SK-N-SH (cell line): ENCODE results near the gene MED27. TPM values are rescaled to one million over a fixed set of nuclear protein-coding genes. Genes with fewer than 3 reads are reported as not detected.

Source experiments
- CTCF ChIA-PET: fragments of 300-600, 350-600 bp; formaldehyde crosslinking; extraction: SDS; loops from one replicate; lab custom pipeline; 2021; lab: Yijun Ruan, JAX
- POLR2A ChIA-PET: fragments of 350-600 bp; sonication (Branson Sonifier 250); formaldehyde crosslinking; extraction: SDS; loops from one replicate; lab custom pipeline; 2020; ENCODE audit warnings: antibody characterized with exemption, inconsistent platforms; lab: Yijun Ruan, JAX
- DNase-seq: peaks from one replicate; pipeline ENCODE4 v3.0.0; 2012
- H2AFZ ChIP-seq: fragments of 200-600 bp; sonication (generic); 2 replicates; pipeline ENCODE4 v1.8.1; 2016; ENCODE audit warnings: antibody characterized with exemption, mild to moderate bottlenecking, low read depth
- H3F3A ChIP-seq: fragments of 200-600 bp; sonication (generic); replicated peaks from 2 replicates; pipeline ENCODE3; 2016; ENCODE audit warnings: antibody characterized with exemption, mild to moderate bottlenecking; ENCODE audit not compliant: insufficient read depth
- H3K27ac ChIP-seq, 2 experiments: fragments of 200-500 bp in 1 of 2; fragments of 200-600 bp in 1 of 2; sonication (Bioruptor generic) in 1 of 2; sonication (generic), shearing (Covaris generic) in 1 of 2; 2 replicates each; pipeline versions ENCODE4 v1.5.1 to v1.6.1; 2014 to 2016; ENCODE audit warnings: low read depth in 2 of 2, inconsistent platforms in 1 of 2, low read length in 1 of 2, mild to moderate bottlenecking in 1 of 2, mixed read lengths in 1 of 2
- H3K27me3 ChIP-seq: fragments of 200-600 bp; sonication (generic), shearing (Covaris generic); 2 replicates; pipeline ENCODE4 v1.6.1; 2016; ENCODE audit warnings: mixed run types; ENCODE audit not compliant: insufficient read depth
- H3K36me3 ChIP-seq, 2 experiments: fragments of 200-500 bp in 1 of 2; fragments of 200-600 bp in 1 of 2; sonication (Bioruptor generic) in 1 of 2; sonication (generic) in 1 of 2; replicated peaks in 1 of 2; 2 replicates each; pipeline versions ENCODE3 to v1.5.1; 2014 to 2016; ENCODE audit warnings: low read length in 1 of 2, mild to moderate bottlenecking in 1 of 2; ENCODE audit not compliant: insufficient read depth in 2 of 2, control insufficient read depth in 1 of 2
- H3K4me1 ChIP-seq, 2 experiments: fragments of 200-500 bp in 1 of 2; fragments of 200-600 bp in 1 of 2; sonication (Bioruptor generic) in 1 of 2; sonication (generic), shearing (Covaris generic) in 1 of 2; 2 replicates each; pipeline versions ENCODE4 v1.5.1 to v1.6.1; 2014 to 2016; ENCODE audit warnings: low read depth in 1 of 2, low read length in 1 of 2, mixed run types in 1 of 2; ENCODE audit not compliant: insufficient read depth in 2 of 2, control insufficient read depth in 1 of 2
- H3K4me2 ChIP-seq: fragments of 200-600 bp; sonication (generic), shearing (Covaris generic); 2 replicates; pipeline ENCODE4 v1.6.1; 2017; ENCODE audit warnings: mixed run types
- H3K4me3 ChIP-seq, 2 experiments: fragments of 200-500 bp in 1 of 2; fragments of 200-600 bp in 1 of 2; sonication (Bioruptor generic) in 1 of 2; sonication (generic), shearing (Covaris generic) in 1 of 2; 2 replicates each; pipeline versions ENCODE4 v1.5.1 to v1.8.1; 2014 to 2016; ENCODE audit warnings: low read depth in 2 of 2, inconsistent platforms in 1 of 2, low read length in 1 of 2, mild to moderate bottlenecking in 1 of 2, mixed read lengths in 1 of 2, moderate library complexity in 1 of 2
- H3K79me2 ChIP-seq: fragments of 200-600 bp; sonication (generic); 2 replicates; pipeline ENCODE4 v1.8.1; 2017; ENCODE audit warnings: mild to moderate bottlenecking; ENCODE audit not compliant: insufficient read depth
- H3K9ac ChIP-seq: fragments of 200-600 bp; sonication (generic); 2 replicates; pipeline ENCODE4 v1.6.1; 2017; ENCODE audit warnings: mixed run types
- H3K9me2 ChIP-seq: fragments of 200-600 bp; sonication (generic); 2 replicates; pipeline ENCODE4 v1.6.1; 2017; ENCODE audit warnings: mixed run types
- H3K9me3 ChIP-seq: fragments of 200-600 bp; sonication (generic); 2 replicates; pipeline ENCODE4 v1.6.1; 2017; ENCODE audit warnings: mixed run types, mild to moderate bottlenecking, moderate library complexity
- H4K20me1 ChIP-seq: fragments of 200-600 bp; sonication (generic); 2 replicates; pipeline ENCODE4 v1.6.1; 2017; ENCODE audit warnings: mild to moderate bottlenecking, mixed run types; ENCODE audit not compliant: insufficient read depth
- EP300 ChIP-seq, 2 experiments: IDR thresholded peaks; 2 replicates each; pipeline versions ENCODE4 v1.4.0 to v1.6.1; 2012; ENCODE audit warnings: borderline replicate concordance in 1 of 2, low read depth in 1 of 2, low read length in 1 of 2
- FOXM1 ChIP-seq: IDR thresholded peaks from 2 replicates; pipeline ENCODE4 v1.4.0; 2012; ENCODE audit warnings: low read depth, mild to moderate bottlenecking
- GATA2 ChIP-seq: sonication (generic); formaldehyde crosslinking; IDR thresholded peaks from 2 replicates; pipeline ENCODE4 v1.5.0; 2020; ENCODE audit warnings: mild to moderate bottlenecking, missing genetic modification reagents
- IRF3 ChIP-seq: fragments of 150-350 bp; IDR thresholded peaks from 2 replicates; pipeline ENCODE4 v1.6.1; 2016; ENCODE audit warnings: mild to moderate bottlenecking, low read depth, low read length
- MAX ChIP-seq: IDR thresholded peaks from 2 replicates; pipeline ENCODE4 v1.4.0; 2012; ENCODE audit warnings: low read depth
- NFIC ChIP-seq: IDR thresholded peaks from 2 replicates; pipeline ENCODE4 v1.4.0; 2012; ENCODE audit warnings: borderline replicate concordance
- RXRA ChIP-seq: IDR thresholded peaks from 2 replicates; pipeline ENCODE4 v1.4.0; 2012; ENCODE audit warnings: low read depth, mild to moderate bottlenecking, borderline replicate concordance
- SMC3 ChIP-seq: IDR thresholded peaks from 2 replicates; pipeline ENCODE4 v1.6.1; 2012; ENCODE audit warnings: low read depth, low read length, improper control_type of control experiment
- TAF1 ChIP-seq: IDR thresholded peaks from 2 replicates; pipeline ENCODE4 v1.6.1; 2012; ENCODE audit warnings: low read depth, mild to moderate bottlenecking, low read length, moderate library complexity, borderline replicate concordance
- YY1 ChIP-seq: IDR thresholded peaks from 2 replicates; pipeline ENCODE4 v1.4.0; 2012; ENCODE audit warnings: low read depth, mild to moderate bottlenecking
- ZBTB33 ChIP-seq: IDR thresholded peaks from 2 replicates; pipeline ENCODE4 v1.4.0; 2012; ENCODE audit warnings: low read depth, borderline replicate concordance
- WGBS: methylation state at CpG from one replicate; pipeline ENCODE4 v1.1.6; 2017; ENCODE audit warnings: low lambda C conversion rate; 5-methylcytosine and 5-hydroxymethylcytosine counted together
- polyA plus RNA-seq, 3 experiments: library from polyadenylated mRNA; depleted of rRNA; stranded (reverse); fragments of >200 nt; gene quantifications; 2 replicates each; pipeline ENCODE4 v1.2.3, GENCODE V29; 2012

The MED27 gene
- polyA plus RNA-seq, 1 of the 3 experiments (the other 2 are of a cell fraction), result 35.0 TPM

DNA sequence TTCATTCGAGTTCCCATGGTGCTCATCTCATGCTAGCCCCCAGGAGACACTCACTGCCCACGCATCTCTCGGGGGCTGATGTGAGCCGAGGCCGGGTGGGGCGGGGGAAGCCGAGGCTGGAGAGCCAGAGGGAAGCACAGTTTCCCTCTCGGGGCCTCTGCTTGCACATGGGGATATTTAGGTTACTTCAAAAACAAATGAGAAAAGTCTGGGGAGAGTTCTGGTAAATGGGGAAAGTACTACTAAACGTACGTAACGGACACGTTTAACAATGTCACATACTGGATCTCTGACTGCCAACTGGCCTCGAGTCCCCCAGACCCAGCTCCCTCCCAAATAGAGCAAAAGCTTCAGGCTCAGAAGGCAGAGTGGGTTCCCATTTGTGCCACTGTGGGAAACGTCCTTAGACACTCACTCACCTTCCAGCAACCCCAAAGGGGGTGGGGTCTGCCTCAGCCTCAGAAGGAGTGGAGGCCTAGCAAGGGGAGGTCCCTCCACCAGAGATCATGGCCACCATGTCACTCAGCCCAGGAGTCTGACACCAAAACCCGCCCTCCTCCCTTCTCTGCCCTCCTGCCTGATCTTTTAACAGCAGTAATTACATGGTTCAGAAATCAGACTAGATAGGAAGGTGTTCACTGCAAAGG is 48.3 kb upstream of the MED27 start:
- Histone ChIP-seq H3K36me3 (no peaks in the 10 kb centered on the region), H2AFZ (no peak overlapping the region)
- POLR2A ChIA-PET, result no interaction called here

GRCh38 chr9:132126680-132127236 is 47.1 kb upstream of the MED27 start:
- CTCF ChIA-PET, result interaction anchor here (1.0 to 1.5 kb wide), 2 partner anchors 19 to 109 kb away, joined by 3 to 4 read pairs; no protein-coding TSS in a partner anchor
- H3K4me1 ChIP-seq, result no peaks in the 10 kb centered on the region; a peak in 1 of 4 replicates
- no peak overlapping the region for H3K4me3 ChIP-seq
- no peaks in the 10 kb centered on the region for H3K79me2 ChIP-seq
- no peak overlapping the region for H2AFZ ChIP-seq
- H3F3A ChIP-seq, result no peaks in the 10 kb centered on the region
- no peaks in the 10 kb centered on the region for H3K9me3 ChIP-seq
- H3K27ac ChIP-seq, result no peak overlapping the region
- TF ChIP-seq ZBTB33, result no peak
- TF ChIP-seq YY1, result no peak
- no peak for TF ChIP-seq MAX
- no peak for TF ChIP-seq EP300 (IDR thresholded peaks at IDR 0.05; ENCODE audit: borderline replicate concordance in 1 of 2, low read depth in 1 of 2, low read length in 1 of 2)
- TF ChIP-seq TAF1, result no peak
- TF ChIP-seq SMC3, result no peak
- no peak for TF ChIP-seq NFIC
- TF ChIP-seq GATA2 (CRISPR knock-in tag), result no peak
- no peaks in the 10 kb centered on the region for H4K20me1 ChIP-seq
- no peaks in the 10 kb centered on the region for H3K36me3 ChIP-seq
- 65% methylated on average over 13 of the region's 13 CpGs for WGBS
- POLR2A ChIA-PET, result no interaction called here
- H3K9ac ChIP-seq, result no peak overlapping the region
- H3K9me2 ChIP-seq, result no peaks in the 10 kb centered on the region
- no peak overlapping the region for H3K4me2 ChIP-seq
- peaks cover 27% of the 10 kb centered on the region for H3K27me3 ChIP-seq
- no peak for DNase-seq

More for the DNA sequence above, 48.3 kb upstream of the MED27 start:
- no peak for DNase-seq
- Histone ChIP-seq H3K79me2 (no peaks in the 10 kb centered on the region), H3K4me3 (no peak overlapping the region), H4K20me1 (no peaks in the 10 kb centered on the region), H3K27ac (no peak overlapping the region), H3K9me2 (no peaks in the 10 kb centered on the region), H3K4me1 (no peaks in the 10 kb centered on the region; a peak in 1 of 4 replicates), H3K9ac (no peak overlapping the region), H3K9me3 (no peaks in the 10 kb centered on the region), H3F3A (no peaks in the 10 kb centered on the region), H3K4me2 (no peak overlapping the region), H3K27me3 (peaks cover 27% of the 10 kb centered on the region)
- WGBS, result 62% methylated on average over 10 of the region's 15 CpGs
- TF ChIP-seq RXRA (no peak), FOXM1 (no peak), IRF3 (no peak)
- CTCF ChIA-PET, result no interaction called here
